WERI-Rb-1 (cell line): ENCODE measurements around the gene TUBGCP3.
"Not testable (repeated sequence)": the region's sequence is repeated elsewhere in the genome, so short reads cannot be mapped to it uniquely, and the experiment has no call there.

Experiments
- DNase-seq: peaks from one replicate; pipeline ENCODE4 v3.0.0-alpha.2; 2020
- H3K27ac ChIP-seq: fragments of 250-450 bp; sonication (Bioruptor Pico); 2 replicates; pipeline ENCODE4 v1.5.1; 2020; ENCODE audit warnings: mild to moderate bottlenecking, moderate library complexity
- H3K27me3 ChIP-seq: fragments of 250-450 bp; sonication (Bioruptor Pico); 2 replicates; pipeline ENCODE4 v1.5.1; 2021; ENCODE audit warnings: mild to moderate bottlenecking, low read depth, moderate library complexity; ENCODE audit not compliant: insufficient read depth, severe bottlenecking
- H3K36me3 ChIP-seq: fragments of 250-450 bp; sonication (Bioruptor Pico); 2 replicates; pipeline ENCODE4 v1.5.1; 2020; ENCODE audit warnings: mild to moderate bottlenecking, moderate library complexity
- H3K4me3 ChIP-seq: 2 replicates; pipeline ENCODE4 v1.5.1; 2011; ENCODE audit warnings: low read depth, mild to moderate bottlenecking, control low read depth, low read length
- H3K9me3 ChIP-seq: fragments of 250-450 bp; sonication (Bioruptor Pico); 2 replicates; pipeline ENCODE4 v1.5.1; 2021; ENCODE audit warnings: mild to moderate bottlenecking, moderate library complexity; ENCODE audit not compliant: severe bottlenecking
- CTCF ChIP-seq: IDR thresholded peaks from 2 replicates; pipeline ENCODE4 v1.5.1; 2011; ENCODE audit warnings: low read depth, mild to moderate bottlenecking, control low read depth, inconsistent platforms, low read length

TUBGCP3 gene

GRCh38 chr13:112487127-112487517, 100.8 kb downstream of the TUBGCP3 start:
- no peaks in the 10 kb centered on the region for H3K9me3 ChIP-seq
- no peak overlapping the region for H3K4me3 ChIP-seq
- TF ChIP-seq CTCF = no peak
- DNase-seq = no peak
- peaks cover 27% of the 10 kb centered on the region for H3K36me3 ChIP-seq
- no peaks in the 10 kb centered on the region for H3K27me3 ChIP-seq
- H3K27ac ChIP-seq = no peak overlapping the region

GRCh38 chr13:112486386-112487126, 101.4 kb downstream of the TUBGCP3 start:
- Histone ChIP-seq H3K4me3 (no peak overlapping the region), H3K9me3 (no peaks in the 10 kb centered on the region), H3K36me3 (peaks cover 27% of the 10 kb centered on the region), H3K27me3 (no peaks in the 10 kb centered on the region), H3K27ac (no peak overlapping the region)
- no peak for DNase-seq
- TF ChIP-seq CTCF = no peak

GRCh38 chr13:112485814-112486213, 102.1 kb downstream of the TUBGCP3 start:
- H3K27me3 ChIP-seq, H3K9me3 ChIP-seq, DNase-seq, H3K27ac ChIP-seq, H3K4me3 ChIP-seq: not testable (repeated sequence)
- H3K36me3 ChIP-seq = peaks cover 27% of the 10 kb centered on the region

GRCh38 chr13:112483299-112483698, 104.7 kb downstream of the TUBGCP3 start:
- no peak for TF ChIP-seq CTCF
- no peak overlapping the region for H3K27ac ChIP-seq
- no peaks in the 10 kb centered on the region for H3K27me3 ChIP-seq
- peaks cover 22% of the 10 kb centered on the region for H3K36me3 ChIP-seq
- H3K4me3 ChIP-seq = no peak overlapping the region
- H3K9me3 ChIP-seq = no peaks in the 10 kb centered on the region
- no peak for DNase-seq

GRCh38 chr13:112481458-112481857, 106.5 kb downstream of the TUBGCP3 start:
- Histone ChIP-seq H3K27me3 (no peaks in the 10 kb centered on the region), H3K4me3 (no peak overlapping the region), H3K27ac (no peak overlapping the region), H3K36me3 (peaks cover 15% of the 10 kb centered on the region), H3K9me3 (no peaks in the 10 kb centered on the region)
- no peak for DNase-seq
- no peak for TF ChIP-seq CTCF

GRCh38 chr13:112479389-112479788, 108.6 kb downstream of the TUBGCP3 start:
- H3K27ac ChIP-seq = no peak overlapping the region
- no peak overlapping the region for H3K4me3 ChIP-seq
- no peaks in the 10 kb centered on the region for H3K9me3 ChIP-seq
- no peak for TF ChIP-seq CTCF
- peaks cover 3% of the 10 kb centered on the region; the same call in 1 of the 2 replicates for H3K36me3 ChIP-seq
- DNase-seq = no peak
- H3K27me3 ChIP-seq = no peaks in the 10 kb centered on the region
